Measurements from ENCODE around the gene BMP2K.
A peak's percentile ranks its signal among the peaks of the same experiment; 100 is the strongest.

The BMP2K gene

GRCh38 chr4:78770091-78770642 lies 6.0 kb upstream of the BMP2K start:
- Histone ChIP-seq H3K4me3 (ENCODE audit: low read depth, low read length) (no peak overlapping the region), H3K9me3 (ENCODE audit: severe bottlenecking) (no peaks in the 10 kb centered on the region), H3K27me3 (ENCODE audit: insufficient read depth, low read depth, severe bottlenecking) (no peaks in the 10 kb centered on the region), H3K36me3 (no peaks in the 10 kb centered on the region), H3K27ac (no peak overlapping the region)
- no peak for TF ChIP-seq CTCF (IDR thresholded peaks at IDR 0.05; ENCODE audit: low read depth, low read length)
- no peak for DNase-seq

- Histone ChIP-seq H3K36me3 (no peaks in the 10 kb centered on the region), H3K9me3 (ENCODE audit: severe bottlenecking) (no peaks in the 10 kb centered on the region), H3K27me3 (ENCODE audit: insufficient read depth, low read depth, severe bottlenecking) (no peaks in the 10 kb centered on the region), H3K27ac (no peak overlapping the region), H3K4me3 (ENCODE audit: low read depth, low read length) (no peak overlapping the region)
- no peak for TF ChIP-seq CTCF (IDR thresholded peaks at IDR 0.05; ENCODE audit: low read depth, low read length)
- no peak for DNase-seq
These were observed 3.5 kb upstream of the BMP2K start for GRCh38 chr4:78772526-78773091.

- Histone ChIP-seq H3K9me3 (ENCODE audit: severe bottlenecking) (no peaks in the 10 kb centered on the region), H3K27ac (no peak overlapping the region), H3K36me3 (no peaks in the 10 kb centered on the region), H3K27me3 (ENCODE audit: insufficient read depth, low read depth, severe bottlenecking) (no peaks in the 10 kb centered on the region), H3K4me3 (ENCODE audit: low read depth, low read length) (no peak overlapping the region)
- no peak for TF ChIP-seq CTCF (IDR thresholded peaks at IDR 0.05; ENCODE audit: low read depth, low read length)
- no peak for DNase-seq
These were observed 1.7 kb upstream of the BMP2K start for GRCh38 chr4:78774417-78774816.

- Histone ChIP-seq H3K9me3 (ENCODE audit: severe bottlenecking) (no peaks in the 10 kb centered on the region), H3K27ac (peak overlapping the region; percentile 95), H3K36me3 (no peaks in the 10 kb centered on the region), H3K27me3 (ENCODE audit: insufficient read depth, low read depth, severe bottlenecking) (no peaks in the 10 kb centered on the region), H3K4me3 (ENCODE audit: low read depth, low read length) (peak overlapping the region; percentile 66)
- DNase-seq: peak; percentile 86
- TF ChIP-seq CTCF (IDR thresholded peaks at IDR 0.05; ENCODE audit: low read depth, low read length): no peak
These were observed 659 bp upstream of the BMP2K start for GRCh38 chr4:78775303-78776078.

- Histone ChIP-seq H3K4me3 (ENCODE audit: low read depth, low read length) (peak overlapping the region; percentile 87), H3K27me3 (ENCODE audit: insufficient read depth, low read depth, severe bottlenecking) (no peaks in the 10 kb centered on the region), H3K9me3 (ENCODE audit: severe bottlenecking) (no peaks in the 10 kb centered on the region), H3K27ac (peak overlapping the region; percentile 52), H3K36me3 (no peaks in the 10 kb centered on the region)
- peak; percentile 31 for DNase-seq
- TF ChIP-seq CTCF (IDR thresholded peaks at IDR 0.05; ENCODE audit: low read depth, low read length): no peak
These were observed 802 bp downstream of the BMP2K start for GRCh38 chr4:78776729-78777575.
